DND-41 (cell line): ENCODE measurements around the gene CYP2S1.
A peak's percentile ranks its signal among the peaks of the same experiment; 100 is the strongest.
"Not testable (repeated sequence)": the region's sequence is repeated elsewhere in the genome, so short reads cannot be mapped to it uniquely, and the experiment has no call there.

Experiments
- ATAC-seq: fragments of 200-7000 bp; cut with Tn5 transposase; 3 replicates; pipeline ENCODE4 v1.9.1; 2021; ENCODE audit warnings: low read depth; ENCODE audit not compliant: insufficient read depth
- DNase-seq: peaks from one replicate; pipeline ENCODE4 v3.0.0-alpha.2; 2020
- H2AFZ ChIP-seq: 2 replicates; pipeline ENCODE4 v1.6.0; 2012; ENCODE audit warnings: low read depth, low read length
- H3K27ac ChIP-seq: 2 replicates; pipeline ENCODE4 v1.5.1; 2012; ENCODE audit warnings: low read length, inconsistent platforms
- H3K27me3 ChIP-seq: fragments of 200-600 bp; sonication (generic); 2 replicates; pipeline ENCODE4 v1.6.0; 2012; ENCODE audit warnings: low read length, mild to moderate bottlenecking, inconsistent platforms; ENCODE audit not compliant: insufficient read depth, poor library complexity
- H3K36me3 ChIP-seq: 2 replicates; pipeline ENCODE4 v1.5.1; 2012; ENCODE audit warnings: low read length, inconsistent platforms; ENCODE audit not compliant: insufficient read depth
- H3K4me1 ChIP-seq: 2 replicates; pipeline ENCODE4 v1.5.1; 2012; ENCODE audit warnings: mild to moderate bottlenecking, low read length; ENCODE audit not compliant: insufficient read depth
- H3K4me2 ChIP-seq: 2 replicates; pipeline ENCODE4 v1.6.0; 2012; ENCODE audit warnings: mild to moderate bottlenecking, moderate library complexity, low read length, inconsistent platforms; ENCODE audit not compliant: insufficient read depth
- H3K4me3 ChIP-seq, 2 experiments: fragments of 200-600 bp in 1 of 2; shearing (Covaris generic) in 1 of 2; 2 replicates each; pipeline ENCODE4 v1.5.1; 2012 to 2016; ENCODE audit warnings: inconsistent platforms in 2 of 2, low read length in 2 of 2, mild to moderate bottlenecking in 2 of 2, low read depth in 1 of 2, moderate library complexity in 1 of 2
- H3K79me2 ChIP-seq: 2 replicates; pipeline ENCODE4 v1.6.0; 2012; ENCODE audit warnings: low read length, inconsistent platforms; ENCODE audit not compliant: insufficient read depth
- H3K9ac ChIP-seq: 2 replicates; pipeline ENCODE4 v1.6.0; 2012; ENCODE audit warnings: low read depth, mild to moderate bottlenecking, inconsistent platforms, low read length, moderate library complexity
- H3K9me3 ChIP-seq: 2 replicates; pipeline ENCODE4 v1.5.1; 2012; ENCODE audit warnings: low read length, moderate library complexity, mild to moderate bottlenecking, inconsistent platforms; ENCODE audit not compliant: insufficient read depth, severe bottlenecking
- H4K20me1 ChIP-seq: 2 replicates; pipeline ENCODE4 v1.6.0; 2012; ENCODE audit warnings: low read length; ENCODE audit not compliant: insufficient read depth
- CTCF ChIP-seq: IDR thresholded peaks from 2 replicates; pipeline ENCODE4 v1.5.1; 2012; ENCODE audit warnings: borderline replicate concordance, low read length, moderate library complexity, mild to moderate bottlenecking; ENCODE audit not compliant: poor library complexity, severe bottlenecking; ENCODE audit errors: extremely low read depth
- EZH2 ChIP-seq: IDR thresholded peaks from 3 replicates; pipeline ENCODE4 v1.6.1; 2012; ENCODE audit warnings: borderline replicate concordance, low read depth, mild to moderate bottlenecking, moderate library complexity, low read length, inconsistent platforms; ENCODE audit not compliant: severe bottlenecking

The CYP2S1 gene

GRCh38 chr19:41192574-41193429 lies at the start of gene CYP2S1:
Gene CYP2S1, plus strand, starts transcription at chr19:41193219. Its CDS starts 46 bp downstream, at chr19:41193265.
- Histone ChIP-seq H3K27me3 (no peaks in the 10 kb centered on the region), H3K27ac (no peak within 1 kb of the TSS), H2AFZ (no peak within 1 kb of the TSS), H3K4me3 (no peak within 1 kb of the TSS), H3K9ac (no peak within 1 kb of the TSS), H4K20me1 (no peaks in the 10 kb centered on the region), H3K36me3 (no peaks in the 10 kb centered on the region), H3K9me3 (no peaks in the 10 kb centered on the region), H3K4me1 (peaks cover 4% of the 10 kb centered on the region; the same call in 1 of the 2 replicates), H3K4me2 (no peak within 1 kb of the TSS), H3K79me2 (no peaks in the 10 kb centered on the region)
- ATAC-seq: no peak
- TF ChIP-seq CTCF: no peak
- TF ChIP-seq EZH2: no peak
- no peak for DNase-seq

- H3K4me1 ChIP-seq: no peaks in the 10 kb centered on the region
- no peak overlapping the region for H3K9ac ChIP-seq
- ATAC-seq (peak; percentile 80), DNase-seq (peak; percentile 76)
- H4K20me1 ChIP-seq: no peaks in the 10 kb centered on the region
- H3K27me3 ChIP-seq: no peaks in the 10 kb centered on the region
- H3K36me3 ChIP-seq: no peaks in the 10 kb centered on the region
- TF ChIP-seq EZH2 (no peak), CTCF (peak; percentile 84)
- H3K4me3 ChIP-seq: no peak overlapping the region
- H2AFZ ChIP-seq: no peak overlapping the region
- no peaks in the 10 kb centered on the region for H3K9me3 ChIP-seq
- no peak overlapping the region for H3K27ac ChIP-seq
- H3K4me2 ChIP-seq: no peak overlapping the region
- no peaks in the 10 kb centered on the region for H3K79me2 ChIP-seq
Observed at GRCh38 chr19:41144403-41144802, 48.6 kb upstream of the CYP2S1 start.

- H3K9me3 ChIP-seq: no peaks in the 10 kb centered on the region
- H3K4me2 ChIP-seq: no peak overlapping the region
- ATAC-seq (no peak), DNase-seq (no peak)
- no peak overlapping the region for H3K4me3 ChIP-seq
- H3K9ac ChIP-seq: no peak overlapping the region
- H3K4me1 ChIP-seq: no peaks in the 10 kb centered on the region
- H3K27me3 ChIP-seq: no peaks in the 10 kb centered on the region
- no peaks in the 10 kb centered on the region for H4K20me1 ChIP-seq
- H3K27ac ChIP-seq: no peak overlapping the region
- H3K36me3 ChIP-seq: no peaks in the 10 kb centered on the region
- no peaks in the 10 kb centered on the region for H3K79me2 ChIP-seq
- no peak overlapping the region for H2AFZ ChIP-seq
- no peak for TF ChIP-seq CTCF
- no peak for TF ChIP-seq EZH2
Observed at GRCh38 chr19:41149831-41150230, 43.2 kb upstream of the CYP2S1 start.

GRCh38 chr19:41150986-41151385 lies 42.0 kb upstream of the CYP2S1 start:
- ATAC-seq: not testable (repeated sequence)

More at GRCh38 chr19:41150986-41151385, 42.0 kb upstream of the CYP2S1 start:
- H3K27ac ChIP-seq, H3K4me3 ChIP-seq, DNase-seq, H3K9ac ChIP-seq, H3K9me3 ChIP-seq, H2AFZ ChIP-seq, H3K27me3 ChIP-seq, H4K20me1 ChIP-seq, H3K4me1 ChIP-seq, H3K4me2 ChIP-seq, H3K79me2 ChIP-seq, H3K36me3 ChIP-seq: not testable (repeated sequence)
